ENCODE data around the gene ACTR6.

DNA sequence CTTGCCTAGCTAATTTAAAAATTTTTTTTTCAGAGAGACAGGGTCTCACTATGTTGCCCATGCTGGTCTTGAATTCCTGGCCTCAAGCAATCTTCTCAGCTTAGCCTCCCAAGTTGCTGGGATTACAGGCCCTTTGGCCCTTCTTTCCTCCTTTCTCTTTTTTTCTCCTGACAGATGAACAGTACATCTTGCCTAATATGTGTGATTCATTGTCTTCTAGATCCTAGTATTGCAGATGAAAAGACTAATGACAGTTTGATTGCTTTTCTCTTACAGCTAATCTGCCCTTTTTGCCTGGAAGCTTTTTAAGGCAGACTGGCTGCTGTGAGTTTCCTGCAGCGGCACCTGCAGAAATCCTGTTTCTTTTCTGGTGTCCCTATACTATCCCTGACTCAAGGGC, 54.3 kb downstream of the ACTR6 start:
- TF ChIP-seq, protein P1, sequence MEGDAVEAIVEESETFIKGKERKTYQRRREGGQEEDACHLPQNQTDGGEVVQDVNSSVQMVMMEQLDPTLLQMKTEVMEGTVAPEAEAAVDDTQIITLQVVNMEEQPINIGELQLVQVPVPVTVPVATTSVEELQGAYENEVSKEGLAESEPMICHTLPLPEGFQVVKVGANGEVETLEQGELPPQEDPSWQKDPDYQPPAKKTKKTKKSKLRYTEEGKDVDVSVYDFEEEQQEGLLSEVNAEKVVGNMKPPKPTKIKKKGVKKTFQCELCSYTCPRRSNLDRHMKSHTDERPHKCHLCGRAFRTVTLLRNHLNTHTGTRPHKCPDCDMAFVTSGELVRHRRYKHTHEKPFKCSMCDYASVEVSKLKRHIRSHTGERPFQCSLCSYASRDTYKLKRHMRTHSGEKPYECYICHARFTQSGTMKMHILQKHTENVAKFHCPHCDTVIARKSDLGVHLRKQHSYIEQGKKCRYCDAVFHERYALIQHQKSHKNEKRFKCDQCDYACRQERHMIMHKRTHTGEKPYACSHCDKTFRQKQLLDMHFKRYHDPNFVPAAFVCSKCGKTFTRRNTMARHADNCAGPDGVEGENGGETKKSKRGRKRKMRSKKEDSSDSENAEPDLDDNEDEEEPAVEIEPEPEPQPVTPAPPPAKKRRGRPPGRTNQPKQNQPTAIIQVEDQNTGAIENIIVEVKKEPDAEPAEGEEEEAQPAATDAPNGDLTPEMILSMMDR (IDR thresholded peaks at IDR 0.05): no peak
- TF ChIP-seq POLR2A (IDR thresholded peaks at IDR 0.05): no peak
